Liver (tissue), 9 donors: ENCODE measurements around the gene NUP42. TPM values are rescaled to one million over a fixed set of nuclear protein-coding genes. Genes with fewer than 3 reads are reported as not detected.
"Not testable (repeated sequence)": the region's sequence is repeated elsewhere in the genome, so short reads cannot be mapped to it uniquely, and the experiment has no call there.

Experiments used
- DNase-seq: peaks from one replicate; pipeline ENCODE4 v3.0.0-alpha.2; 2017; ENCODE audit warnings: low spot score
- H3K27ac ChIP-seq, 2 donors: one replicate each; pipeline ENCODE4 v1.7.0; 2013; ENCODE audit warnings: inconsistent platforms in 2 of 2, low read length in 2 of 2, control low read depth in 1 of 2, low read depth in 1 of 2, mild to moderate bottlenecking in 1 of 2
- H3K27me3 ChIP-seq, 4 donors: one replicate each; pipeline versions ENCODE4 v1.6.1 to v1.7.0; 2013; ENCODE audit warnings: low read length in 3 of 4, inconsistent platforms in 1 of 4, mild to moderate bottlenecking in 1 of 4, moderate library complexity in 1 of 4; ENCODE audit not compliant: control insufficient read depth in 4 of 4, insufficient read depth in 4 of 4
- H3K36me3 ChIP-seq, 4 donors: one replicate each; pipeline versions ENCODE4 v1.6.1 to v1.7.0; 2013; ENCODE audit warnings: low read length in 3 of 4, mild to moderate bottlenecking in 3 of 4, low read depth in 1 of 4, moderate library complexity in 1 of 4; ENCODE audit not compliant: control insufficient read depth in 4 of 4, insufficient read depth in 3 of 4
- H3K4me1 ChIP-seq, 4 donors: one replicate each; pipeline versions ENCODE4 v1.6.1 to v1.7.0; 2013; ENCODE audit warnings: low read length in 3 of 4, mild to moderate bottlenecking in 3 of 4, moderate library complexity in 1 of 4; ENCODE audit not compliant: control insufficient read depth in 4 of 4, insufficient read depth in 4 of 4
- H3K4me3 ChIP-seq, 3 donors: one replicate each; pipeline versions ENCODE4 v1.6.1 to v1.7.0; 2013; ENCODE audit warnings: low read length in 3 of 3, control low read depth in 1 of 3, low read depth in 1 of 3, mild to moderate bottlenecking in 1 of 3
- H3K9ac ChIP-seq, 2 donors: one replicate each; pipeline ENCODE4 v1.7.0; 2013; ENCODE audit warnings: low read length in 2 of 2, mild to moderate bottlenecking in 2 of 2, moderate library complexity in 2 of 2, control low read depth in 1 of 2, low read depth in 1 of 2
- H3K9me3 ChIP-seq, 4 donors: one replicate each; pipeline versions ENCODE4 v1.6.1 to v1.7.0; 2013; ENCODE audit warnings: low read length in 3 of 4; ENCODE audit not compliant: control insufficient read depth in 4 of 4
- ATF3 ChIP-seq: IDR thresholded peaks from 2 replicates; pipeline ENCODE4 v1.6.1; 2016; ENCODE audit warnings: antibody characterized with exemption
- EGR1 ChIP-seq, 2 donors: IDR thresholded peaks; 2 replicates each; pipeline ENCODE4 v1.6.1; 2016 to 2018; ENCODE audit warnings: antibody characterized with exemption in 2 of 2, low read depth in 2 of 2
- FOXA2 ChIP-seq: IDR thresholded peaks from 2 replicates; pipeline ENCODE4 v1.6.1; 2016; ENCODE audit warnings: antibody characterized with exemption
- HNF4G ChIP-seq: IDR thresholded peaks from 2 replicates; pipeline ENCODE4 v1.6.1; 2016; ENCODE audit warnings: antibody characterized with exemption
- NR2F2 ChIP-seq: IDR thresholded peaks from 2 replicates; pipeline ENCODE4 v1.6.1; 2016; ENCODE audit warnings: antibody characterized with exemption
- RXRA ChIP-seq, 2 donors: IDR thresholded peaks; 2 replicates each; pipeline ENCODE4 v1.6.1; 2017 to 2018; ENCODE audit warnings: antibody characterized with exemption in 2 of 2, mild to moderate bottlenecking in 1 of 2
- TAF1 ChIP-seq: conservative IDR thresholded peaks from 2 replicates; pipeline ENCODE4 v1.6.1; 2016; ENCODE audit warnings: antibody characterized with exemption, mild to moderate bottlenecking
- WGBS: extraction: QIAGEN DNeasy Blood & Tissue Kit; methylation state at CpG from one replicate; pipeline ENCODE4 v1.1.7; 2013; 5-methylcytosine and 5-hydroxymethylcytosine counted together
- polyA plus RNA-seq, 2 donors: library from polyadenylated mRNA; stranded (reverse) in 1 of 2; unstranded in 1 of 2; fragments of 200-250 nt in 1 of 2; fragments of >200 nt in 1 of 2; fragmentation: Nextera tagmentation in 1 of 2; extraction: Ambion mirVana in 1 of 2; gene quantifications; one replicate each; pipeline versions ENCODE4 v1.2.1 to v1.2.3, GENCODE V29; 2013 to 2015
- total RNA-seq, 2 donors: library from RNA; depleted of rRNA; stranded (reverse); fragments of >200 nt; gene quantifications; one replicate each; pipeline ENCODE4 v1.2.3, GENCODE V29; 2014
- TF ChIP-seq, protein P1 (sequence below): IDR thresholded peaks from 2 replicates; pipeline ENCODE4 v1.6.1; 2016; ENCODE audit warnings: antibody characterized with exemption, mild to moderate bottlenecking
- donor health status: healthy.
- donor health status: healthy.
- donor health status: healthy.
- donor health status: healthy.
- donor health status: healthy.

The NUP42 gene
- total and polyA plus RNA-seq, 4 donors, result 11.9 to 35.8 (median 18.3) TPM

DNA sequence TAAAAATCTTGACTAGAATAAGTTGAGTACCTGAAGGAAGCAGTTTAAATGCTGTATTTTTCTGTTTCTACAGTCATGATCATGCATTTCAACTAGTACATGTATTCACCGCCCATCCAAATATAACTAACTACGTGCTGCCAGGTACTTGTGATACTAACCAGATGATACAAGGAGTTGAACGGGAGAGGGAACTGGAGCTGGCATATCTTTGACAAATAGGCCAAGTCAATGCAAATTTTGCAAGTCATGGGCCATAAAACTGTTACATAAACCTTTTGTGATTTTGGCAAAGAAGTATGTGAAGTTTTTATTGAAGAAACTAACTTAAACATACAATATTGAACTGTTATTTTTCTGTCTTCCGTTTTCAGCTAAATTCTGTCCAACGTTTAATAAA lies 14.5 kb downstream of the NUP42 start (continued):
- TF ChIP-seq, protein P1, sequence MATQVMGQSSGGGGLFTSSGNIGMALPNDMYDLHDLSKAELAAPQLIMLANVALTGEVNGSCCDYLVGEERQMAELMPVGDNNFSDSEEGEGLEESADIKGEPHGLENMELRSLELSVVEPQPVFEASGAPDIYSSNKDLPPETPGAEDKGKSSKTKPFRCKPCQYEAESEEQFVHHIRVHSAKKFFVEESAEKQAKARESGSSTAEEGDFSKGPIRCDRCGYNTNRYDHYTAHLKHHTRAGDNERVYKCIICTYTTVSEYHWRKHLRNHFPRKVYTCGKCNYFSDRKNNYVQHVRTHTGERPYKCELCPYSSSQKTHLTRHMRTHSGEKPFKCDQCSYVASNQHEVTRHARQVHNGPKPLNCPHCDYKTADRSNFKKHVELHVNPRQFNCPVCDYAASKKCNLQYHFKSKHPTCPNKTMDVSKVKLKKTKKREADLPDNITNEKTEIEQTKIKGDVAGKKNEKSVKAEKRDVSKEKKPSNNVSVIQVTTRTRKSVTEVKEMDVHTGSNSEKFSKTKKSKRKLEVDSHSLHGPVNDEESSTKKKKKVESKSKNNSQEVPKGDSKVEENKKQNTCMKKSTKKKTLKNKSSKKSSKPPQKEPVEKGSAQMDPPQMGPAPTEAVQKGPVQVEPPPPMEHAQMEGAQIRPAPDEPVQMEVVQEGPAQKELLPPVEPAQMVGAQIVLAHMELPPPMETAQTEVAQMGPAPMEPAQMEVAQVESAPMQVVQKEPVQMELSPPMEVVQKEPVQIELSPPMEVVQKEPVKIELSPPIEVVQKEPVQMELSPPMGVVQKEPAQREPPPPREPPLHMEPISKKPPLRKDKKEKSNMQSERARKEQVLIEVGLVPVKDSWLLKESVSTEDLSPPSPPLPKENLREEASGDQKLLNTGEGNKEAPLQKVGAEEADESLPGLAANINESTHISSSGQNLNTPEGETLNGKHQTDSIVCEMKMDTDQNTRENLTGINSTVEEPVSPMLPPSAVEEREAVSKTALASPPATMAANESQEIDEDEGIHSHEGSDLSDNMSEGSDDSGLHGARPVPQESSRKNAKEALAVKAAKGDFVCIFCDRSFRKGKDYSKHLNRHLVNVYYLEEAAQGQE, result no peak
- TF ChIP-seq RXRA (IDR thresholded peaks at IDR 0.05) (no peak), HNF4G (no peak), FOXA2 (no peak), ATF3 (no peak)

DNA sequence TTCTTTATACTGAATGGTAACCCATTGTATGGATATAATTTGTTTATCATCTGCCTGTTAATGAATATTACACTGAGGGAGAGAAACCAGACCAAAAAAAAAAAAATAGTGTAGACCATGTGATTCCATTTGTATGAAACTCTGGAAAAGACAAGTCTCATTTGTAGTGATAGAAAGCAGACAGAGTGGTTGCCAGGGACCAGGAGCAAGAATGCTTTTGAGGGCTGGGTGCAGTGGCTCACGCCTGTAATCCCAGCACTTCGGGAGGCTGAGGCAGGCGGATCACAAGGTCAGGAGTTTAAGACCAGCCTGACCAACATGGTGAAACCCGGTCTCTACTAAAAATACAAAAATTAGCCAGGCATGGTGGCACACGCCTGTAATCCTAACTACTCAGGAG lies 15.9 kb downstream of the NUP42 start:
- H3K27ac ChIP-seq, H3K4me3 ChIP-seq, H3K9ac ChIP-seq, DNase-seq, H3K27me3 ChIP-seq, H3K9me3 ChIP-seq, H3K4me1 ChIP-seq: not testable (repeated sequence)
- 96% methylated on average over 5 of the region's 5 CpGs for WGBS
- H3K36me3 ChIP-seq, result peaks cover 8 to 28% (median 24%) of the 10 kb centered on the region in 4 donors

GRCh38 chr7:23200331-23200730 lies 18.5 kb downstream of the NUP42 start:
- H3K27ac ChIP-seq, result no peak overlapping the region
- WGBS, result 95% methylated on average over 2 of the region's 2 CpGs

More at GRCh38 chr7:23200331-23200730, 18.5 kb downstream of the NUP42 start:
- no peak for DNase-seq
- Histone ChIP-seq H3K9me3 (no peaks in the 10 kb centered on the region), H3K4me1 (no peaks in the 10 kb centered on the region), H3K36me3 (peaks cover 4 to 26% (median 21%) of the 10 kb centered on the region in 4 donors), H3K4me3 (no peak overlapping the region), H3K9ac (no peak overlapping the region), H3K27me3 (no peaks in the 10 kb centered on the region)
- no peak for TF ChIP-seq NR2F2
- TF ChIP-seq FOXA2, result no peak
- TF ChIP-seq TAF1, result no peak
- TF ChIP-seq RXRA (IDR thresholded peaks at IDR 0.05), result no peak
- TF ChIP-seq EGR1 (IDR thresholded peaks at IDR 0.05; ENCODE audit: low read depth in 2 of 2), result no peak
- TF ChIP-seq, protein P1, result no peak
